Activated T-helper 1 cell treated with anti-CD3 and anti-CD28 coated beads, Interleukin-12 subunit alpha, Interleukin-12 subunit beta, Interleukin-2, Interleukin-4 antibody, amounts not matched to agents 30 ng/mL and 10 ng/mL and 1 ng/mL, durations not matched to agents 14 hours and 24 hours and 36 hours (primary cell): ENCODE measurements around the gene TIMP3. TPM values are rescaled to one million over a fixed set of nuclear protein-coding genes. Genes with fewer than 3 reads are reported as not detected.

Experiments
- DNase-seq: peaks from one replicate; pipeline ENCODE4 v3.0.0; 2021; ENCODE audit warnings: low spot score
- H3K27ac Mint-ChIP-seq: one replicate; pipeline ENCODE4 v1.8.0; 2021; ENCODE audit warnings: mild to moderate bottlenecking, mixed read lengths
- H3K27me3 Mint-ChIP-seq: one replicate; pipeline ENCODE4 v1.8.0; 2022; ENCODE audit warnings: mild to moderate bottlenecking, moderate library complexity, mixed read lengths; ENCODE audit not compliant: insufficient read depth
- H3K36me3 Mint-ChIP-seq: one replicate; pipeline ENCODE4 v1.8.0; 2021; ENCODE audit warnings: low read depth, mixed read lengths
- H3K4me1 Mint-ChIP-seq: one replicate; pipeline ENCODE4 v1.8.0; 2021; ENCODE audit warnings: low read depth, mixed read lengths
- H3K4me3 Mint-ChIP-seq: one replicate; pipeline ENCODE4 v1.8.0; 2021; ENCODE audit warnings: mild to moderate bottlenecking, moderate library complexity, mixed read lengths
- H3K9me3 Mint-ChIP-seq: one replicate; pipeline ENCODE4 v1.8.0; 2021; ENCODE audit warnings: mixed read lengths
- intact Hi-C: fragments of 100-400 bp; cut with micrococcal nuclease; formaldehyde crosslinking; loops from one replicate; pipeline ENCODE4 v1.15.1; 2024
- total RNA-seq: library from RNA; stranded (reverse); gene quantifications from 2 replicates; pipeline ENCODE4 v1.2.3, GENCODE V29; 2022

Gene TIMP3
- total RNA-seq, 1 donor from 2014 or later, result not detected

DNA sequence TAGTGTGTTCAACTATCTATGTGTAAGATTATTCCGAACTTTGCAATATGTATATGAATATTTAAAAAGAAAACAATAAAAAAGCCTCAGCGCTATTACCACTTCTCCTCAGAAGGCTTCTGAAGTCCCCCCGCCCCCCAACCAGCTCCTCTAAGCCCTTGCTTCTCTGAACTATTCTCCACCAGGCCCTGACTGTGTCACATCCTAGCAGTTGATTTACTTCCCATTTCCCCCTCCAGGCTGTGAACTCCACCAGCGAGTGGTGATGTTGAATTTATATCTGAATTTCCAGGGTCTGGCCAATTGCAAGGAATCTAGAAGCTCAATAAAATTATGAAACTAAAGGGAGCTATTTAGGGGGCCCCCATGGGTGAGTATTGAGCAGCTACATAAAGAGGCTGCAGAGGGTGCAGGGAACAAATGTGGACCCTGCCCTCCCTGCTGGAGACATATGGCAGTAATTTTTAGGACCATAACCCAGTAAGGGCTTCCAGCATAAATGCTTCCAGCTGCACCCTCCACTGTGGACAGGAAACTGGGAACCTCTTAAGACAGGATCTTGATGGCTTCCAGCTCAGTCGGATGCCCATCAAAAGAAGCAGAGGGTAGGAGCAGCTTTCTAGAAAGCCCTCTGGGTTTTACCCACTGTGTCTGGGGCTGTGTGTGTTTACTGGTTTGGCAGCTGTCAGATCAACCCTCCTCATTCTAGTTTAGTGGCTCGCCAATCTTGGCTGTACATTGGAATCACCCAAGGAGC is 81.4 kb downstream of the TIMP3 start:
- Mint-ChIP-seq H3K4me1 (no peaks in the 10 kb centered on the region), H3K36me3 (no peaks in the 10 kb centered on the region), H3K4me3 (no peak overlapping the region), H3K9me3 (no peaks in the 10 kb centered on the region), H3K27ac (no peak overlapping the region), H3K27me3 (peaks cover 3% of the 10 kb centered on the region)
- DNase-seq, result no peak
- intact Hi-C loops, result no loop called here

DNA sequence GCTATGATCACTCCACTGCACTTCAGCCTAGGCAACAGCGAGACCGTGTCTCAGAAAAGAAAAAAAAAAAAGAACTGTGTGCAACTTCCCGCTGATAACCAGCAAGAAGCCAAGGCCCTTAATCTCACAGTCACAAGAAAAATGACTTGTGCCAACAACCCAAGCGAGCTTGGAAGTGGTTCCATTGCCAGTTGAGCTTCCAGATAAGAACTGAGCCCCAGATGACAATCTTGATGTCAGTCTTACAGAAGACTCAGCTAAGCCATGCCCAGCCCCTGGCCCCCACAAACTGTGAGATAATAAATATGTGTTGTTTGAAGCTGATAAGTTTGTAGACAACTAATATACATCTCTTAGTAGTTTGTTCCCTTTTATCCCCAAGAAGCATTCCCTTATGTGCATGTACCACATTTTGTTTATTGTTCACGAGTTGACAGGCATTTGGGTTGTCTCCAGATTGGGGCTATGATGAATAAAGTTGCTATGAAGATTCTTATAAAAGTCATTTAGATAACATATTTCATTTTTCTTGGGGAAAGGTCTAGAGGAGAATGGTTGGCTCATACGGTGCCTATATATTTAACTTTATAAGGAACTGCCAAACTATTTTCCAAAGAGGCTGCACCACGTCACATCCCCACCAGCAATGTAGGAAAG is 85.9 kb downstream of the TIMP3 start:
- no peaks in the 10 kb centered on the region for H3K9me3 Mint-ChIP-seq
- no peak for DNase-seq
- no peak overlapping the region for H3K27ac Mint-ChIP-seq
- no peak overlapping the region for H3K4me3 Mint-ChIP-seq
- no peaks in the 10 kb centered on the region for H3K4me1 Mint-ChIP-seq
- intact Hi-C loops, result no loop called here
- no peaks in the 10 kb centered on the region for H3K36me3 Mint-ChIP-seq
- peaks cover 3% of the 10 kb centered on the region for H3K27me3 Mint-ChIP-seq

DNA sequence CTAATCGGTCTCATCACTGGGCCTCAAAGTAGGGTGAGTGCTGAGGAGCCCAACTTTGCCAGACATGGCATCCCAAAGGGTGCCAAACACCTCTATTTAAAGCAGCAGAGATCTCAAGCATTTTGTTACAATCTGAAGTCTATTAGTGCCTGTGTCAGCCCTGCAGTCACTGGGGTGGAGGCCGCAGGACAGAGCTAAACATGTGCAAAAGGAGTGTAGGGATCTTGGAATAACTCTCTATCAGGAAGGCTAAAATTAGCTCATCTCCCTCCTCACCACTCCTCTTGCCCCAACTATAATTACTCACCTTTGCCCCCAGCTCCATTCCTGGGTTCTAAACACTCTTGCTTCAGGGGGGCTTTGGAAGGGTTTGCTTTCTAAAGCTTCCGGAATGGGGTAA is 87.5 kb downstream of the TIMP3 start:
- H3K27ac Mint-ChIP-seq, result no peak overlapping the region
- H3K4me1 Mint-ChIP-seq, result no peaks in the 10 kb centered on the region
- intact Hi-C loops, result no loop called here
- H3K27me3 Mint-ChIP-seq, result no peaks in the 10 kb centered on the region
- DNase-seq, result no peak
- H3K9me3 Mint-ChIP-seq, result no peaks in the 10 kb centered on the region
- no peak overlapping the region for H3K4me3 Mint-ChIP-seq
- H3K36me3 Mint-ChIP-seq, result no peaks in the 10 kb centered on the region

DNA sequence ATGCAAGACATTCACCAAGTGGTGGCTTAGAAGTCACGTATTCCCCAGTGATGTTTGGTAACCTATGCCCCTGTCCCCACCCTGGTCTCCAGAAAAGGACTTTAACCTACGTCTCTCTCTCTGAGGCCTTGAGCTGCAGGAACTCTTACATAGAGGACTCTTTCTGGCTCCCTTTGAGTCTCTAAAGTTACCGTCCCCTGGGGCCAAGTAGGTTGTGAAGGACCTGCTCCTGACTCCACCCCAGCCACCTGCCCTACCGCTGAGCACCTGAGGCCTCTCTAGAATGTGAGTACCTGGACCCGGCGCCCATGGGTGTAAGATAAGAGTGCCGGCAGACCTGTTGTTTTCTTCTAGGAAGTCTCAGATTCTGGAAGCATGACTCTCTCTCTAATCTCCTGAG is 95.4 kb downstream of the TIMP3 start:
- no peak for DNase-seq
- intact Hi-C loops, result no loop called here
- no peak overlapping the region for H3K27ac Mint-ChIP-seq
- H3K4me3 Mint-ChIP-seq, result no peak overlapping the region
- no peaks in the 10 kb centered on the region for H3K4me1 Mint-ChIP-seq
- H3K36me3 Mint-ChIP-seq, result no peaks in the 10 kb centered on the region
- H3K27me3 Mint-ChIP-seq, result no peaks in the 10 kb centered on the region
- no peaks in the 10 kb centered on the region for H3K9me3 Mint-ChIP-seq

DNA sequence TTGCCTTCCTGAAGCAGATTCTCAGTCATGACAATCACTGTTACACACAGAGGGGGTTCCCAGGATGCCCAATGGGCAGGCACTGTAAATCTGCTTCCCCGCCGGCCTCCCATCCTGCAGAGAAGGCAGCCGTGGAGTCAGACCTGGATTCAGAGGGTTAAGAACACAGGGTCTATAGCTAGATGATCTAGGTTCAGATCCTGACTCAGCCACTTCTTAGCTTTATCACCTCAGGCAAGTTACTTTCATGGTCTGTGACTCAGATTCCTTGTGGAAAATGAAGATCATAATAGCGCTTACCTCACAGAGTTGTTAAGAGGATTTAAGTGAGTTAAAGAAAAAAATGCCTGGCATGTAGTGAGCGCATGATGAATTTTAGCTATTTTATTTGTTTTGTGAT is 95.9 kb downstream of the TIMP3 start:
- H3K4me3 Mint-ChIP-seq, result no peak overlapping the region
- DNase-seq, result no peak
- H3K9me3 Mint-ChIP-seq, result no peaks in the 10 kb centered on the region
- no peaks in the 10 kb centered on the region for H3K4me1 Mint-ChIP-seq
- no peaks in the 10 kb centered on the region for H3K27me3 Mint-ChIP-seq
- H3K36me3 Mint-ChIP-seq, result no peaks in the 10 kb centered on the region
- H3K27ac Mint-ChIP-seq, result no peak overlapping the region
- intact Hi-C loops, result no loop called here

DNA sequence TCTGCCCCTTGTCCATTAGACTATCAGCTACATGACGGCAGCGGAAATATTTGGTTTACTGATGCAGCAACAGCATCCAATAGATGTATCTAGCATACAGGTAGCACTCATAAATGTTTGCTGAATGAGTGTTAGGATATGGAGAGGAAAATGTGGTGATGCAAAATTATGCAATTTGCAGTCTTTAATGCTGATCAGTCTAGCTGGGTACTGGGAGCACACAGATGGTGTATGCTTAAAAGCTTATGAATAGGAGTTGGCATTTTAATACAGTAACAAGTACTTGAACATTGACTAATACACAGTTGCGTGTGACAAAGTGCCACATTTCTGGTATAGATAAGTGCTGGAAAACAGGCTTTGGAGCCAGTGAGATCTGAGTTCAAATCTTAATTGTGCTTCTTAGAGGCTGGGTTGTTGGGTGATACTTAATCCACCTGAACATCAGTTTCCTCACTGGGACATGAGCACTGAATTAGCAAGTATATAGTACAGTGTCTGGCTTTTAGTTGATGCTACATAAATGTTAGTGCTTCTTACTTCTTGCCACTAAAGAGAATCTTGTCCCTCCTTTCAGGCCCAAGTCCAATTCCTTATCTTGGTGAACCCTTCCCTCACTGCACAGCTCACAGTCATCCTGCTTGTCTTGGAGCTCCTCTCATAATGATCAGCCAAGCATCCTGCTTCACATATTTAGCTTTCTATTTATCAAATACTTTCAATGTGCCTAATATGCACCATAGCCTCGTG is 99.6 kb downstream of the TIMP3 start:
- Mint-ChIP-seq H3K4me3 (no peak overlapping the region), H3K4me1 (no peaks in the 10 kb centered on the region), H3K27me3 (no peaks in the 10 kb centered on the region), H3K27ac (no peak overlapping the region), H3K9me3 (no peaks in the 10 kb centered on the region), H3K36me3 (no peaks in the 10 kb centered on the region)
- intact Hi-C loops, result no loop called here
- no peak for DNase-seq

DNA sequence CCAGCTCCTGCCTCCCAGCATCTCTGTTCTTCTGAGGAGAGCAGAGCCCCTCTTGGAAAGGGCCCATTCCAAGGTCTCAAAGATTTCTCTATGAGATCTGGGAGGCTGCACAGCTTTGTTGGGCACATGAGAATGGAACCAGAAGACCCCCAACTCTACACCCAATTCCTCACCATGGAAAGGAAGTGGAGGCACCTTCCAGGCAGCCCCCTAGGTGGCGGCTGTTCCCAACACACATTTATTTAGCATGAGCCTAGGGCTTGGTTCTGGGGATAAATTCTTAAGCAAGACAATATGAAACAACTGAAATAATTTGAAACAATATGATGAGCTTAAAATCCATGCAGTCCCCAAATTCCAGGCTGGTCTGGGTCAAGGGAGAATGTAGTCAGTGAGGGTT is 100.4 kb downstream of the TIMP3 start:
- Mint-ChIP-seq H3K4me1 (no peaks in the 10 kb centered on the region), H3K4me3 (no peak overlapping the region), H3K27ac (no peak overlapping the region), H3K27me3 (no peaks in the 10 kb centered on the region), H3K9me3 (no peaks in the 10 kb centered on the region), H3K36me3 (no peaks in the 10 kb centered on the region)
- DNase-seq, result no peak
- intact Hi-C loops, result no loop called here

DNA sequence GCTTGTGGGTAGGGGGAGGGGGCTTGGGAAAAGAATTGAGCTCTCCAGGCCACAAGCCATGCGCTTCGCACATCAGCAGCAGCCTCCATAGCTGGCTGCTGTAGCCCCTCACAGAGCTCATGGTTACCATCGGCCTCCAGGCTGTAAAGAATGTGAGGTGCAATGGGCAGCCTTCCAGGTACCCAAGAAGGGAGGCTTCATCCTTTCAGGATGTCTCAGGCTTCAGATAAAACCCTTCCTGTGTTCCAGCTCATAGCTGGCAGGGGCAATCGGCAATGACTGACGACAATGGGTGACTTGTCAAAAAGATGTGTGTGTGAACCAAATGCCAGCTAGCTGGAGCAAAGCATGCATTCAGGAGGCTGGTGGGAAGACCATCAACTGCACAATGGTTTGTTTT is 102.0 kb downstream of the TIMP3 start:
- H3K9me3 Mint-ChIP-seq, result no peaks in the 10 kb centered on the region
- H3K27ac Mint-ChIP-seq, result no peak overlapping the region
- H3K4me1 Mint-ChIP-seq, result no peaks in the 10 kb centered on the region
- no peaks in the 10 kb centered on the region for H3K27me3 Mint-ChIP-seq
- no peaks in the 10 kb centered on the region for H3K36me3 Mint-ChIP-seq
- no peak overlapping the region for H3K4me3 Mint-ChIP-seq
- no peak for DNase-seq
- intact Hi-C loops, result no loop called here

DNA sequence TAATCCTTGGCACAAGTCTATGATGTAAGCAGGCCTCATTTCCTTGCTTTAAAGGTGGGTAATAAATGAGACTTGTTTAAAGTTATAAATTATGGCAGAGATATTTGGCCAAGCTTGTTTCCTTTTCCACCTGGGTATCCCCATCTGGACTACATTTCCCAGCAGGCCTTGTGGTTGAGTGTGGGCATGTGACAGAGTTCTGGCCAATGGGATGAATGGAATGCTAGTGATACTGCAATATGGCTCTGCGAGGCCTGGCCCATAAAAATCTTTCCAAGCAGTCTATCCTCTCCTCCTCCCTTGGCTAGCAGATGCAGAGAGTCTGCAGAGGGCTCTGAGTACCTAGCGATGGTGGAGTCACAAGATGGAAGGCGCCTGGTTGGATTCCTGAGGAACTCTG is 102.5 kb downstream of the TIMP3 start:
- Mint-ChIP-seq H3K4me3 (no peak overlapping the region), H3K27ac (no peak overlapping the region), H3K27me3 (no peaks in the 10 kb centered on the region), H3K36me3 (no peaks in the 10 kb centered on the region), H3K4me1 (no peaks in the 10 kb centered on the region), H3K9me3 (no peaks in the 10 kb centered on the region)
- no peak for DNase-seq
- intact Hi-C loops, result no loop called here

DNA sequence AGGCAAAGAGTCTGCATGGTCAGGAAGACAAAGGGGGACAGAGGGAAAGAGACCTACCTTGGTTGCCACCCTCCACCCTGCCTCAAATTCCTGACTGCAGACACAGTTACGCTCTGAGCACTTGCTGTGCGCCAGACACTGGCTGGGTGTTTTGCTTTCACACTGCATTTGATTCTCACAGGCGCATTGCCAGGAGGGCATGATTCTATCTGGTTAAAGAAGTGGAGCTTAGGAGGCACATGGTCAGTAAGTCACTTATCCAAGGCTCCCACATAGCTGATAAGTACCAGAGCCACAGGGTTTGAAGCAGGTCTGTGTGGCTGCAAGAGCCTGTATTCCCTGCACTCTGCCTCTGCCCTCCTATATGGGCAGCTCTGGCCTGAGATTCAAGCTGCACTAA is 103.9 kb downstream of the TIMP3 start:
- no peak overlapping the region for H3K27ac Mint-ChIP-seq
- H3K4me3 Mint-ChIP-seq, result no peak overlapping the region
- DNase-seq, result no peak
- H3K9me3 Mint-ChIP-seq, result no peaks in the 10 kb centered on the region
- no peaks in the 10 kb centered on the region for H3K27me3 Mint-ChIP-seq
- intact Hi-C loops, result no loop called here
- no peaks in the 10 kb centered on the region for H3K4me1 Mint-ChIP-seq
- H3K36me3 Mint-ChIP-seq, result no peaks in the 10 kb centered on the region

DNA sequence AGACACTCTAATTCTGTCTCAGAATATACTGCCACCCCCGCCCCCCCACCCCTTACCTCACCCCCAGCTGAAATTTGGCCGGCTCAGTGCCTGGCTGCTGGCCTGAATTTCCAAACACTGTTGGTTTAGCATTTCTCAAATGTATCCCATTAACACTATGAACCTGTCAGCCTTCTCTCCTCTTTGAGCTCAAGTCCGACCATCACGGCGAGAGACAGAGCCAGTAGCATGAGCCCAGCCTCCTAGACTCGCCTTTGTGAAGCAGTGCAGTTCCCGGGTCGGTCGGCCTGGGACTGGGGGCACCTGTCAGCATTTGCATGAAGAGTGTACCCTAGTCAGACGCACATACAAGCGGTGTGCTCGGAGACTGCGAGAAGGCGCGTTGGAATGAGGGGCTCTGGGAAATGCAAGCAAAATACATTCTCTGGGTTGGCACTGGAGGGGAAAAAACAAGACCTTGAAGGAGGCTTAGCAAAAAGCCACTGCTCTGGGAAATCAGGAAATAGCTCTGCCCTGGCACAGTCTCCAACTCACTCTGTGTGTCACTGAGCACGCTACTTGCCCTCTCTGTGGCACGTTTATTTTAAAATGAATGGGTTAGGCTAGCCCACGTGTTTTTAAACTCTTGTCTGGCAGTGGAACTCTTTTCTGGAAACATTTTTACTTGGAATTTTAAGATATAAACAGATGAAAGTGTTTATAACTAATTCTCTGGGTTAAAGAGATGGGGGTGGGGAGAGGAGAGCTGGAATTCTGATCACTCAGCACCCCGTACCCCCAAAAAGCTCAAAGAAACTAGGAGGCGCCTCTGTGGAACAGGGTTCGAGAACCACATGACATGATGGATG is 108.3 kb downstream of the TIMP3 start:
- no peaks in the 10 kb centered on the region for H3K4me1 Mint-ChIP-seq
- no peaks in the 10 kb centered on the region for H3K9me3 Mint-ChIP-seq
- no peak overlapping the region for H3K4me3 Mint-ChIP-seq
- intact Hi-C loops, result no loop called here
- no peak overlapping the region for H3K27ac Mint-ChIP-seq
- H3K27me3 Mint-ChIP-seq, result no peaks in the 10 kb centered on the region
- no peak for DNase-seq
- H3K36me3 Mint-ChIP-seq, result no peaks in the 10 kb centered on the region

DNA sequence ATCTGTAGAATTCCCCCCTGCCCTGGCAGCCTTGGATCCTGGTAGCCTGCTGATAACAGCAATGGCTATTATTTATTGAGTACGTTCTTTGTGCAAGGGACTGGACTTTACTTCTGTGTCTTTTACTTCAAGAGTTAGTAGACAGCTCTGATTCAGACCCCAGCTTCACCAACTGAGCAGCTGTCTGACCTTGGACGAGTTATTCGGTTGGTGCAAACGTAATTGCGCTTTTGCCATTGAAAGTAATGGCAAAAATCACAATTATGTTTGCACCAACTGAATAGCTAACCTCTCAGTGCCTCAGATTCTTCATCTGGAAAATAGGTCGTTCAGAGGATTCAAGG is 108.9 kb downstream of the TIMP3 start:
- H3K27ac Mint-ChIP-seq, result no peak overlapping the region
- DNase-seq, result no peak
- no peak overlapping the region for H3K4me3 Mint-ChIP-seq
- H3K27me3 Mint-ChIP-seq, result no peaks in the 10 kb centered on the region
- H3K36me3 Mint-ChIP-seq, result no peaks in the 10 kb centered on the region
- peaks cover 3% of the 10 kb centered on the region for H3K9me3 Mint-ChIP-seq
- no peaks in the 10 kb centered on the region for H3K4me1 Mint-ChIP-seq
- intact Hi-C loops, result no loop called here

DNA sequence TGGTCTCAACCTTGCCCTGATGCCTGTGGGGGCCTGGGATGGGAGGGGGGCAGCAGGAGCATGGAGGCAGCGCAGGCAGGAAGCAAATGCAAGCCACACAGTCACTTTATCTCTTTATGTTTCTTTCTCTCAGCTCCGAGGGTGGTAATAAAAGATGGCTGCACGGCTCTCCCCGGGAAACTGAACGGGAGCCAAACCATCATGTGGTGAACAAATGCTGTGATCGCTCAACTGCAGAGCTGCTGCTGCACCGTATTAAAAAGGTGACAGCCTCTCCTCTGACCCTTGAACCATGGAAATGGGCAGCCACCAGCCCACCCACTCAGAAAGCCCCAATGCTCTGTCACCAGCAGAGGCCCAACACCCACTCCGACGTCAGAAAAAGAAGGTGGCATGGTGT is 110.0 kb downstream of the TIMP3 start:
- H3K4me1 Mint-ChIP-seq, result no peaks in the 10 kb centered on the region
- no peak for DNase-seq
- H3K27ac Mint-ChIP-seq, result no peak overlapping the region
- H3K36me3 Mint-ChIP-seq, result no peaks in the 10 kb centered on the region
- intact Hi-C loops, result no loop called here
- H3K27me3 Mint-ChIP-seq, result no peaks in the 10 kb centered on the region
- peaks cover 13% of the 10 kb centered on the region for H3K9me3 Mint-ChIP-seq
- H3K4me3 Mint-ChIP-seq, result no peak overlapping the region
